WTC11 (cell line): ENCODE results near the gene RAB3A. TPM values are rescaled to one million over a fixed set of nuclear protein-coding genes. Genes with fewer than 3 reads are reported as not detected.

ENCODE experiments used
- ATAC-seq: fragments of 200-7000 bp; cut with Tn5 transposase; 2 replicates; pipeline ENCODE4 v1.10.0; 2021; ENCODE audit warnings: mild to moderate bottlenecking, moderate library complexity
- CTCF ChIA-PET: fragments of 300-600 bp; sonication (Branson Sonifier 250); formaldehyde crosslinking; loops from one replicate; lab custom pipeline; 2021; ENCODE audit warnings: antibody characterized with exemption; lab: Charles Lee
- POLR2A ChIA-PET: fragments of 350-600 bp; sonication (Branson Sonifier 250); formaldehyde crosslinking; loops from one replicate; lab custom pipeline; 2021; ENCODE audit warnings: antibody characterized with exemption; lab: Charles Lee
- DNase-seq: peaks from one replicate; pipeline ENCODE4 v3.0.0; 2021; ENCODE audit warnings: low spot score
- H3K27ac Mint-ChIP-seq: 2 replicates; pipeline ENCODE4 v1.8.0; 2021; ENCODE audit warnings: mixed read lengths
- H3K27me3 Mint-ChIP-seq: 2 replicates; pipeline ENCODE4 v1.8.0; 2021; ENCODE audit warnings: low read depth, mild to moderate bottlenecking, moderate library complexity, mixed read lengths
- H3K36me3 Mint-ChIP-seq: 2 replicates; pipeline ENCODE4 v1.8.0; 2021; ENCODE audit warnings: mixed read lengths
- H3K4me1 Mint-ChIP-seq: 2 replicates; pipeline ENCODE4 v1.8.0; 2022; ENCODE audit warnings: mixed read lengths
- H3K4me3 Mint-ChIP-seq: 2 replicates; pipeline ENCODE4 v1.8.0; 2021; ENCODE audit warnings: mild to moderate bottlenecking, moderate library complexity, mixed read lengths
- H3K9me3 Mint-ChIP-seq: 2 replicates; pipeline ENCODE4 v1.8.0; 2021; ENCODE audit warnings: mixed read lengths
- AR ChIP-seq: fragments of 250-450 bp; sonication (Bioruptor Pico); IDR thresholded peaks from 2 replicates; pipeline ENCODE4 v1.9.0; 2021; ENCODE audit warnings: mild to moderate bottlenecking
- ARID4B ChIP-seq: sonication (generic); formaldehyde crosslinking; IDR thresholded peaks from 2 replicates; pipeline ENCODE4 v1.8.0; 2023; ENCODE audit warnings: missing genetic modification reagents, mild to moderate bottlenecking, borderline replicate concordance
- FOXP1 ChIP-seq: sonication (generic); formaldehyde crosslinking; IDR thresholded peaks from 2 replicates; pipeline ENCODE4 v1.8.0; 2022; ENCODE audit warnings: missing genetic modification reagents, mild to moderate bottlenecking, moderate library complexity, borderline replicate concordance
- HMGXB4 ChIP-seq: sonication (generic); formaldehyde crosslinking; IDR thresholded peaks from 2 replicates; pipeline ENCODE4 v1.8.1; 2023; ENCODE audit warnings: mild to moderate bottlenecking, moderate library complexity, missing genetic modification reagents
- TEAD1 ChIP-seq: sonication (generic); formaldehyde crosslinking; IDR thresholded peaks from 2 replicates; pipeline ENCODE4 v1.8.0; 2022; ENCODE audit warnings: mild to moderate bottlenecking, missing genetic modification reagents
- ZNF317 ChIP-seq: sonication (generic); formaldehyde crosslinking; IDR thresholded peaks from 2 replicates; pipeline ENCODE4 v1.8.1; 2023; ENCODE audit warnings: low read depth, mild to moderate bottlenecking, moderate library complexity, missing genetic modification reagents, borderline replicate concordance
- total RNA-seq: library from RNA; stranded (reverse); gene quantifications from 3 replicates; pipeline ENCODE4 v1.2.3, GENCODE V29; 2021
- TF ChIP-seq, protein P1 (sequence below): fragments of 250-450 bp; sonication (Bioruptor Pico); IDR thresholded peaks from 2 replicates; pipeline ENCODE4 v1.9.0; 2021; ENCODE audit warnings: mild to moderate bottlenecking, borderline replicate concordance
- TF ChIP-seq, protein P2 (sequence below): sonication (generic); formaldehyde crosslinking; IDR thresholded peaks from 2 replicates; pipeline ENCODE4 v1.8.1; 2023; ENCODE audit warnings: mild to moderate bottlenecking, missing genetic modification reagents, moderate library complexity

Gene RAB3A
- total RNA-seq, 1 experiment from 2014 or later, result 12.2 TPM

DNA sequence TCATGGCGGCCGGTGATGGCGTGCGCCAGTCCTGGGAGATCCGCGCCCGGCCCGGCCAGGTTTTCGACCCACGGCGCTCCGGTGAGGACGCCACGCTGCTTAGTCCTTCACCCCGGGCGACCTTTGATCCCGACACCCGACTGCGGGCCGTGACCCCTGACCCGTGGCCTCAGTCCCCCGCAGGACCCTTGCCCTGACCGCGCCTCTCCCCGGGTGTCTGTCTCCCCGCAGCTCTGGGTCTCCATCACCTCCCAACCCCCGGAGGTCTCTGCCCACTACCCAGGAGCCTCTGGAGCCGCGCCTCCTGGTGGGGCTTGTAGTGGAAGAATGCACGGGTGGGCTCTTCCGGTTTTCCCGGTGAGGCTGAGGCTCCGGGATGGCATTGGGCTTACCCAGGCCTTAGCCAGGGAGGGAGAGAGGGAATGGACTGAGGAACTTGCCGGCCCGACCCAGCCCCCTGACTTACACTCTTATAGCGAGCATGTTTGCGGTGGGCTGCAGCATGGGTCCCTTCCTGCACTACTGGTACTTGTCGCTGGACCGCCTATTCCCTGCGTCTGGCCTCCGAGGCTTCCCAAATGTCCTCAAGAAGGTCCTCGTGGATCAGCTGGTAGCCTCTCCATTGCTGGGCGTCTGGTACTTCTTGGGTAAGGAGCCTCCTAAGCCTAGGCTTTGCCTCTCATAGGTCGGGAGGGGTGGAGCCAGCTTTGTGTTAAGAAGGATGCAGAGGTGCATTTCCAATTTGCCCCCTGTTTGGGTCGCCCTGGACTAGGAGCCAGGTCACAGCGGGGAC lies 10.3 kb downstream of the RAB3A start:
- H3K4me3 Mint-ChIP-seq, result peak overlapping the region; percentile 82
- peaks cover 2% of the 10 kb centered on the region; the same call in 1 of the 2 replicates for H3K27me3 Mint-ChIP-seq
- TF ChIP-seq FOXP1, result 0 out of 2 replicates have a peak, but pooled peaks have one; percentile 41
- TF ChIP-seq ZNF317 (CRISPR knock-in tag), result 0 out of 2 replicates have a peak, but pooled peaks have one; percentile 26
- TF ChIP-seq, protein P1, sequence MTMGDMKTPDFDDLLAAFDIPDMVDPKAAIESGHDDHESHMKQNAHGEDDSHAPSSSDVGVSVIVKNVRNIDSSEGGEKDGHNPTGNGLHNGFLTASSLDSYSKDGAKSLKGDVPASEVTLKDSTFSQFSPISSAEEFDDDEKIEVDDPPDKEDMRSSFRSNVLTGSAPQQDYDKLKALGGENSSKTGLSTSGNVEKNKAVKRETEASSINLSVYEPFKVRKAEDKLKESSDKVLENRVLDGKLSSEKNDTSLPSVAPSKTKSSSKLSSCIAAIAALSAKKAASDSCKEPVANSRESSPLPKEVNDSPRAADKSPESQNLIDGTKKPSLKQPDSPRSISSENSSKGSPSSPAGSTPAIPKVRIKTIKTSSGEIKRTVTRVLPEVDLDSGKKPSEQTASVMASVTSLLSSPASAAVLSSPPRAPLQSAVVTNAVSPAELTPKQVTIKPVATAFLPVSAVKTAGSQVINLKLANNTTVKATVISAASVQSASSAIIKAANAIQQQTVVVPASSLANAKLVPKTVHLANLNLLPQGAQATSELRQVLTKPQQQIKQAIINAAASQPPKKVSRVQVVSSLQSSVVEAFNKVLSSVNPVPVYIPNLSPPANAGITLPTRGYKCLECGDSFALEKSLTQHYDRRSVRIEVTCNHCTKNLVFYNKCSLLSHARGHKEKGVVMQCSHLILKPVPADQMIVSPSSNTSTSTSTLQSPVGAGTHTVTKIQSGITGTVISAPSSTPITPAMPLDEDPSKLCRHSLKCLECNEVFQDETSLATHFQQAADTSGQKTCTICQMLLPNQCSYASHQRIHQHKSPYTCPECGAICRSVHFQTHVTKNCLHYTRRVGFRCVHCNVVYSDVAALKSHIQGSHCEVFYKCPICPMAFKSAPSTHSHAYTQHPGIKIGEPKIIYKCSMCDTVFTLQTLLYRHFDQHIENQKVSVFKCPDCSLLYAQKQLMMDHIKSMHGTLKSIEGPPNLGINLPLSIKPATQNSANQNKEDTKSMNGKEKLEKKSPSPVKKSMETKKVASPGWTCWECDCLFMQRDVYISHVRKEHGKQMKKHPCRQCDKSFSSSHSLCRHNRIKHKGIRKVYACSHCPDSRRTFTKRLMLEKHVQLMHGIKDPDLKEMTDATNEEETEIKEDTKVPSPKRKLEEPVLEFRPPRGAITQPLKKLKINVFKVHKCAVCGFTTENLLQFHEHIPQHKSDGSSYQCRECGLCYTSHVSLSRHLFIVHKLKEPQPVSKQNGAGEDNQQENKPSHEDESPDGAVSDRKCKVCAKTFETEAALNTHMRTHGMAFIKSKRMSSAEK (CRISPR knock-in tag), result no peak
- TF ChIP-seq, protein P2, sequence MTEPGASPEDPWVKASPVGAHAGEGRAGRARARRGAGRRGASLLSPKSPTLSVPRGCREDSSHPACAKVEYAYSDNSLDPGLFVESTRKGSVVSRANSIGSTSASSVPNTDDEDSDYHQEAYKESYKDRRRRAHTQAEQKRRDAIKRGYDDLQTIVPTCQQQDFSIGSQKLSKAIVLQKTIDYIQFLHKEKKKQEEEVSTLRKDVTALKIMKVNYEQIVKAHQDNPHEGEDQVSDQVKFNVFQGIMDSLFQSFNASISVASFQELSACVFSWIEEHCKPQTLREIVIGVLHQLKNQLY (CRISPR knock-in tag), result 0 out of 2 replicates have a peak, but pooled peaks have one; percentile 21
- no peak for TF ChIP-seq HMGXB4 (CRISPR knock-in tag)
- TF ChIP-seq TEAD1 (CRISPR knock-in tag), result peak; percentile 7; the same call in 1 of the 2 replicates
- TF ChIP-seq ARID4B, result peak; percentile 4; the same call in 1 of the 2 replicates
- 0 out of 2 replicates have a peak, but pooled peaks have one; percentile 17 for TF ChIP-seq AR (CRISPR knock-in tag)

More for the DNA sequence above, 10.3 kb downstream of the RAB3A start:
- H3K4me1 Mint-ChIP-seq, result peaks cover 20% of the 10 kb centered on the region
- no peak for DNase-seq
- ChIA-PET POLR2A (interaction anchor here (0.6 to 1.7 kb wide), 5 partner anchors 31 to 88 kb away, joined by 3 to 9 read pairs (median 4); partner anchors contain the start of gene JUND), CTCF (interaction anchor here (0.6 to 6.0 kb wide), 22 partner anchors 11 to 245 kb away, joined by 3 to 43 read pairs (median 11); partner anchors contain the start of genes GDF15, IQCN, JUND and PIK3R2)
- H3K9me3 Mint-ChIP-seq, result no peaks in the 10 kb centered on the region
- ATAC-seq, result no peak
- peaks cover 10% of the 10 kb centered on the region for H3K36me3 Mint-ChIP-seq
- H3K27ac Mint-ChIP-seq, result peak overlapping the region; percentile 86
